DMS 273 treated with DMSO at 0.1 percent for 48 hours (cell line): Measurements from ENCODE around the gene SUGP2.

Experiments
- DNase-seq: peaks from one replicate; lab custom pipeline; 2025; lab: John Stamatoyannopoulos, UW

SUGP2 gene

GRCh38 chr19:18951721-18952281 lies 81.5 kb downstream of the SUGP2 start:
- no peak for DNase-seq

GRCh38 chr19:18949858-18950257 lies 83.5 kb downstream of the SUGP2 start:
- DNase-seq: no peak

DNA sequence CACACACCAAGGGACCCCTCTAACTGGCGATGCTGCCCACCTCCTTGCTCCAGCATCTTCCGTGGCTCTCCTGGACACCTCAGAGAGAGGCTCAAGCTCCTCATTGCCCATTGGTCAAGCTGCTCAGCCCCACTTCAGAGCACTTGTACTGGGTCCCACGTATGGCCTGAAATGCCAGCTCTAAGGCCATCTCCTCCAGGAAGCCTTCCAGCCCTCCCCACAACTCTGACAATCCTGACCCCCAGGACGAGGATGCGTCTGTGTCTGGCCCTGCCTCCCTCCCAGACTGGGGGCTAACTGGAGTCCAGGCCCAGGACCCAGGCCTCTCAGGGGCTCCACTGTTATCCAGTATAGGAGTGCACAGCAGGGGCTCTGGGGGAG lies 84.4 kb downstream of the SUGP2 start:
- DNase-seq: no peak

GRCh38 chr19:18948075-18948975 lies 85.0 kb downstream of the SUGP2 start:
- no peak for DNase-seq

- DNase-seq: no peak
These were observed 86.4 kb downstream of the SUGP2 start for GRCh38 chr19:18946918-18947317.

- no peak for DNase-seq
These were observed 87.0 kb downstream of the SUGP2 start for GRCh38 chr19:18946335-18946734.

DNA sequence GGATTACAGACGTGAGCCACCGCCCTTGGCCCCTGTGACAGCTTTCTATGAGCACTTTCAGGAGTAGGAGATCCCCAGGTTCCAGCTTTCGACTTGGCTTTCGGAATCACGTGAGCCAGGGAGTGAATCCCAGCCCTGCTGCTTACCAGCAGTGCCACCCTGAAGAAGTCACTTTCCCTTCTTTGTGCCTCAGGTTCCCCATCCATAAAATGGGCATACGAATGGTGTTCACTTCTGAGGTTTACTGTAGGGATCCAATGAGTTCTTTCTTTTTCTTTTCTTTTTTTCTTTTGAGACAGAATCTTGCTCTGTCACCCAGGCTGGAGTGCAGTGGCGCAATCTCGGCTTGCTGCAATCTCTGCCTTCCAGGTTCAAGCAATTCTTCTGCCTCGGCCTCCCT lies 88.0 kb downstream of the SUGP2 start:
- no peak for DNase-seq

- DNase-seq: no peak
These were observed 89.9 kb downstream of the SUGP2 start for GRCh38 chr19:18943465-18943864.

DNA sequence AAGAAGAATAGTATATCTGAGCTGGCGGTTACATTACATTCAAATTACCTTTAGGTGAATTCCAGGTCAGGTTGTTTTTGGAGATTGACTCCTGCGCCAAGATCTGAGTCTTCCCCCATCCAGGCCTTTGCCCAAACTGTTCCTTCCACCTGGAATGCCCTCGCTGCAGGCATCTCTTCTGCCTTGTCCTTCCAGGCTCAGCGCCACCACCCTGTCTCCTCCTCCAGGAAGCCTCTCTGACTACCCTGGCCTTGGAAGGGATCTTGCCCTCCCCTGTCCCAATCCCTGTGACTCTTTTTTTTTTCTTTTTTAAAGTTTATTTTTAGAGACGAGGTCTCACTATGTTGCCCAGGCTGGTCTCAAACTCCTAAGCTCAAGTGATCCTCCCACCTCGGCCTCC lies 90.6 kb downstream of the SUGP2 start:
- DNase-seq: no peak

DNA sequence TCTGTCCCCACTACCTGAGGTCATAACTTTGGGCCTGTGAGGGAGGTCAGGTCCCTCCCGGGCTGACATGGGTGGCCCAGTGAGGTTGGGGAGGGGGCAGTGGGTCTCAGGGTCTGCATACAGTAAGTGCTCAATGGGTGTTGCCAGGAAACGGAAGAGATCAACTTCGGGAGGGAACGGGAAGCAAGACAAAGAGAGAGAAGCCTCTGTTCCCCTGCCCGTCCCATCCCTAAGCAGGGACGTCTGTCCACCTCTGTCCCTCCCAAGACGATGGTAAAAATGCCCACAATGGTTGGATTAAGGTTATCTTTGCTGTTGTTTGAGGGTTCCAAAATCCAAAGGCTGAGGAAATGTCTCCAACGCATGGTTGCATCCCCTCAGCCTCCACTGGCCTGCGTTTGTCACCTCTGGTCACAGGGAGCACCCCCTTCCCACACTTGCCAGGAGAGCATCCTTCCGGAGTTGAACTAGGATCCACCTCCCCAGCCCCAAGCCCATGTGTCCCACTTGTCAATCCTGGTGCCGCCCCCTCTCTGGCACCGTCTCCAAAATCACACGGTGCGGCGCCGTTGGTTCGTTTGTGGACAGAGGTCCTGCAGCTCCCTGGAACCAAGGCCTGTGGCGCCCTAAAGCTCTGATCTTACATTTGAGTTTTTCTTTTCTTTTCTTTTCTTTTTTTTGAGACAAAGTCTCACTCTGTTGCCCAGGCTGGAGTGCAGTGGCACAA lies 91.5 kb downstream of the SUGP2 start:
- no peak for DNase-seq
